C4-2B (cell line): ENCODE data around the gene LETM1.

ENCODE experiments used
- CTCF ChIP-seq: fragments of 450-650 bp; conservative IDR thresholded peaks from 2 replicates; pipeline ENCODE4 v1.5.1; 2017; ENCODE audit warnings: mild to moderate bottlenecking
- ZFX ChIP-seq: fragments of 450-650 bp; IDR thresholded peaks from 2 replicates; pipeline ENCODE4 v1.6.1; 2017

GRCh38 chr4:1899149-1900086 lies 43.5 kb upstream of the LETM1 start:
- TF ChIP-seq CTCF (peak; percentile 90), ZFX (no peak)
